Mesenchymal stem cell (in vitro differentiated cells and primary cell): ENCODE data around the gene SMCHD1.

Source experiments
- DNase-seq: peaks from one replicate; pipeline ENCODE4 v3.0.0-alpha.2; 2013
- H2AFZ ChIP-seq: one replicate; pipeline ENCODE4 v1.6.1; 2013; ENCODE audit warnings: low read depth, mild to moderate bottlenecking, control low read depth, inconsistent platforms, low read length, moderate library complexity
- H2AK5ac ChIP-seq: 2 replicates; pipeline ENCODE4 v1.6.1; 2013; ENCODE audit warnings: low read length, moderate library complexity, mild to moderate bottlenecking, inconsistent platforms; ENCODE audit not compliant: severe bottlenecking
- H2BK120ac ChIP-seq: one replicate; pipeline ENCODE4 v1.6.1; 2013; ENCODE audit warnings: low read depth, mild to moderate bottlenecking, inconsistent platforms, low read length, moderate library complexity
- H2BK12ac ChIP-seq, 2 experiments: one replicate each; pipeline ENCODE4 v1.6.1; 2013; ENCODE audit warnings: inconsistent platforms in 2 of 2, low read length in 2 of 2, mild to moderate bottlenecking in 2 of 2, moderate library complexity in 2 of 2, control low read depth in 1 of 2
- H2BK15ac ChIP-seq: one replicate; pipeline ENCODE4 v1.6.1; 2013; ENCODE audit warnings: mild to moderate bottlenecking, low read depth, inconsistent platforms; ENCODE audit not compliant: poor library complexity, severe bottlenecking
- H2BK5ac ChIP-seq: 2 replicates; pipeline ENCODE4 v1.6.1; 2013; ENCODE audit warnings: low read depth, mild to moderate bottlenecking, low read length, control low read depth, inconsistent platforms; ENCODE audit not compliant: poor library complexity, severe bottlenecking
- H3K14ac ChIP-seq, 2 experiments: one replicate each; pipeline ENCODE4 v1.6.1; 2013; ENCODE audit warnings: inconsistent platforms in 2 of 2, low read length in 2 of 2, control low read depth in 1 of 2, mild to moderate bottlenecking in 1 of 2, moderate library complexity in 1 of 2
- H3K18ac ChIP-seq, 2 experiments: one replicate each; pipeline ENCODE4 v1.6.1; 2013; ENCODE audit warnings: inconsistent platforms in 2 of 2, low read length in 2 of 2, control low read depth in 1 of 2, low read depth in 1 of 2, mild to moderate bottlenecking in 1 of 2
- H3K23ac ChIP-seq, 2 experiments: one replicate each; pipeline ENCODE4 v1.6.1; 2013; ENCODE audit warnings: inconsistent platforms in 2 of 2, low read length in 2 of 2, mild to moderate bottlenecking in 2 of 2, moderate library complexity in 2 of 2, control low read depth in 1 of 2
- H3K27ac ChIP-seq: 2 replicates; pipeline ENCODE4 v1.5.1; 2013; ENCODE audit warnings: mild to moderate bottlenecking, moderate library complexity, low read length, control low read depth, inconsistent platforms; ENCODE audit not compliant: poor library complexity, severe bottlenecking
- H3K27me3 ChIP-seq, 2 experiments: 2 replicates each; pipeline versions ENCODE4 v1.6.1 to v1.7.0; 2013; ENCODE audit warnings: low read length in 2 of 2, mild to moderate bottlenecking in 2 of 2, moderate library complexity in 2 of 2, control low read depth in 1 of 2, inconsistent platforms in 1 of 2; ENCODE audit not compliant: control insufficient read depth in 1 of 2, insufficient read depth in 1 of 2
- H3K36me3 ChIP-seq, 2 experiments: 2 replicates each; pipeline versions ENCODE4 v1.6.1 to v1.7.0; 2013; ENCODE audit warnings: low read length in 2 of 2, control low read depth in 1 of 2, inconsistent platforms in 1 of 2, low read depth in 1 of 2, mild to moderate bottlenecking in 1 of 2; ENCODE audit not compliant: insufficient read depth in 2 of 2, control insufficient read depth in 1 of 2
- H3K4ac ChIP-seq, 2 experiments: one replicate each; pipeline ENCODE4 v1.6.1; 2013; ENCODE audit warnings: inconsistent platforms in 2 of 2, low read length in 2 of 2, mild to moderate bottlenecking in 2 of 2, moderate library complexity in 2 of 2, control low read depth in 1 of 2, low read depth in 1 of 2
- H3K4me1 ChIP-seq: 2 replicates; pipeline ENCODE4 v1.6.1; 2013; ENCODE audit warnings: low read depth, low read length, control low read depth; ENCODE audit not compliant: control insufficient read depth, insufficient read depth
- H3K4me2 ChIP-seq: 2 replicates; pipeline ENCODE4 v1.6.1; 2013; ENCODE audit warnings: low read length, mild to moderate bottlenecking, inconsistent platforms; ENCODE audit not compliant: poor library complexity, severe bottlenecking
- H3K4me3 ChIP-seq, 2 experiments: 2 replicates each; pipeline versions ENCODE4 v1.5.1 to v1.7.0; 2013; ENCODE audit warnings: low read length in 2 of 2, mild to moderate bottlenecking in 2 of 2, control low read depth in 1 of 2, low read depth in 1 of 2; ENCODE audit not compliant: insufficient read depth in 1 of 2
- H3K79me1 ChIP-seq: replicated peaks from 2 replicates; pipeline ENCODE4 v1.6.1; 2013; ENCODE audit warnings: mild to moderate bottlenecking, control low read depth, low read length, inconsistent platforms; ENCODE audit not compliant: poor library complexity, severe bottlenecking
- H3K9ac ChIP-seq: 2 replicates; pipeline ENCODE4 v1.7.0; 2013; ENCODE audit warnings: mild to moderate bottlenecking, low read length, moderate library complexity
- H3K9me3 ChIP-seq: 2 replicates; pipeline ENCODE4 v1.7.0; 2013; ENCODE audit warnings: mild to moderate bottlenecking, low read length; ENCODE audit not compliant: control insufficient read depth
- H4K8ac ChIP-seq: one replicate; pipeline ENCODE4 v1.6.1; 2013; ENCODE audit warnings: inconsistent platforms, mild to moderate bottlenecking, low read length, moderate library complexity
- H4K91ac ChIP-seq: one replicate; pipeline ENCODE4 v1.6.1; 2013; ENCODE audit warnings: mild to moderate bottlenecking, low read length, inconsistent platforms
- WGBS: methylation state at CpG from one replicate; pipeline ENCODE4 v1.1.7; 2013; ENCODE audit warnings: mixed read lengths; 5-methylcytosine and 5-hydroxymethylcytosine counted together

SMCHD1 gene

DNA sequence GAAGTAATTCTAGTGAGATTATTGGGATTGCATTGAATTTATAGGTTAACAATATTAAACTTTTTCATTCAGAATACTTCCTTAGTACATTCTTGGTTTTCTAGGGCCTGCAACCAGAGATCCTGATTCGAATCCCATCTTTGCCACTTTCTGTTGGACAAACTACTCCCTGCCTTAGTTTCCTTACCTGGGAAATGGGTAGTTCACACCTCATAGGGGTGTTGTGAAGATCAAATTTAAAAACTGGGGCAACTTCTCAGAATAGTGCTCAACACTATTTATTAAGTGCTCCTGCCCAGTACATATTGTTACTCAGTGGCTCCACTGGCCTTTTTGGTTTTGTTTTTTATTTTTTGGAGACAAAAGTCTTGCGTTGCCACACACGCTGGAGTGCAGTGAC is 43.5 kb downstream of the SMCHD1 start:
- DNase-seq = no peak
- H3K14ac ChIP-seq = no peak overlapping the region
- H3K4me3 ChIP-seq = no peak overlapping the region
- H2BK15ac ChIP-seq = no peak overlapping the region
- no peak overlapping the region for H2BK5ac ChIP-seq
- H2AK5ac ChIP-seq = no peak overlapping the region
- H2BK120ac ChIP-seq = no peak overlapping the region
- H4K8ac ChIP-seq = no peak overlapping the region
- H3K4ac ChIP-seq = no peak overlapping the region
- H3K9ac ChIP-seq = no peak overlapping the region
- H2AFZ ChIP-seq = no peak overlapping the region
- no peak overlapping the region for H3K27ac ChIP-seq
- no peak overlapping the region for H4K91ac ChIP-seq
- no peak overlapping the region for H3K23ac ChIP-seq
- peaks cover 8% of the 10 kb centered on the region for H3K79me1 ChIP-seq
- H3K18ac ChIP-seq = no peak overlapping the region
- H3K9me3 ChIP-seq = no peaks in the 10 kb centered on the region
- WGBS = 100% methylated on average over 2 of the region's 3 CpGs
- H3K4me1 ChIP-seq = no peaks in the 10 kb centered on the region
- H2BK12ac ChIP-seq = no peak overlapping the region
- peaks cover 6 to 93% of the 10 kb centered on the region in 2 experiments for H3K36me3 ChIP-seq
- no peak overlapping the region for H3K4me2 ChIP-seq
- H3K27me3 ChIP-seq = no peaks in the 10 kb centered on the region

DNA sequence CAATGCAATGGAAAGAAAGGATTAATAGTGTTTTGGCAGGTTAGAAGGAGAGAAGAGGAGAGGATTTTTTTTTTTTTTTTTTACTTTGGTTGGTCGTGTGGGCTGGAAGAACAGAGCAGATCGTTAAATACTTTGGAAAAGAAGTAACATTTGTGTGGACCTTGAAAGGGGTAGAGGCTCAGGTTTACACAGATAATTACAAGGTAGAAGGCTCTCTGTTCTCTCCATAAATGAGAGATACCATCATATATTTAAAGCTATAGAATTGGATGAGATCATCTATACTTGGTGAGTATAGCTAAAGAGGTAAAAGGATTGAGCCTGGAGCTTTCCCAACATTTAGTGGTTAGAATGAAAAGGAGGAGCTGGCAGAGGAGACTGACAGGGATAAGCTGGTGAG is 49.0 kb downstream of the SMCHD1 start:
- Histone ChIP-seq H2AFZ (no peak overlapping the region), H2BK120ac (no peak overlapping the region), H3K27ac (no peak overlapping the region), H3K36me3 (peaks cover 11 to 95% of the 10 kb centered on the region in 2 experiments), H4K91ac (no peak overlapping the region), H3K4me3 (no peak overlapping the region), H3K4me2 (no peak overlapping the region), H3K27me3 (no peaks in the 10 kb centered on the region), H3K18ac (no peak overlapping the region), H2BK5ac (no peak overlapping the region), H3K79me1 (peaks cover 6% of the 10 kb centered on the region), H3K23ac (no peak overlapping the region), H3K9ac (no peak overlapping the region), H2BK15ac (no peak overlapping the region), H3K4me1 (peaks cover 2% of the 10 kb centered on the region), H4K8ac (no peak overlapping the region), H3K9me3 (no peaks in the 10 kb centered on the region), H2BK12ac (no peak overlapping the region), H3K4ac (no peak overlapping the region), H2AK5ac (no peak overlapping the region), H3K14ac (no peak overlapping the region)
- no peak for DNase-seq
- WGBS = no CpG with 5 or more reads among the region's 2 CpGs

DNA sequence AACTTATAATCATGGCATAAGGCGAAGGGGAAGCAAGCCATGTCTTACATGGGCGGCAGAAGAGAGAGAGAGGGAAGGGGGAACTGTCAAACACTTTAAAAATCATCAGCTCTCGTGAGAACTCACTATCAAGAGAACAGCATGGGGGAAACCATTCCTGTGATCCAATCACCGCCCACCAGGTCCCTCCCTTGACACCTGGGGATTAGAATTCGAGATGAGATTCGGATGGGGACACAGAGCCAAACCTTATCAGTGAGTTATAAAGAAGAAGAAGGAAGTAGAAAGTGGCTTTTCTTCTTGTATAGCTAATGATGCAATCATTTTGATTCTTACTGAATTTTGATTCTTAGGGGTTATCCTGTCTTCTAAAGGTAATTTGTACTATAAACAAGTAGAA is 51.4 kb downstream of the SMCHD1 start:
- Histone ChIP-seq H3K9me3 (no peaks in the 10 kb centered on the region), H3K4me3 (no peak overlapping the region), H2BK15ac (no peak overlapping the region), H3K27ac (no peak overlapping the region), H3K36me3 (peaks cover 12 to 93% of the 10 kb centered on the region in 2 experiments), H2AFZ (no peak overlapping the region), H3K4ac (no peak overlapping the region), H2BK5ac (no peak overlapping the region), H3K9ac (no peak overlapping the region), H2AK5ac (no peak overlapping the region), H3K23ac (no peak overlapping the region), H2BK12ac (no peak overlapping the region), H3K27me3 (no peaks in the 10 kb centered on the region), H4K8ac (no peak overlapping the region), H3K4me1 (peaks cover 2% of the 10 kb centered on the region), H4K91ac (no peak overlapping the region), H3K4me2 (no peak overlapping the region), H3K79me1 (peaks cover 11% of the 10 kb centered on the region), H2BK120ac (no peak overlapping the region), H3K18ac (no peak overlapping the region), H3K14ac (no peak overlapping the region)
- DNase-seq = no peak
- 80% methylated on average over 6 of the region's 6 CpGs for WGBS

DNA sequence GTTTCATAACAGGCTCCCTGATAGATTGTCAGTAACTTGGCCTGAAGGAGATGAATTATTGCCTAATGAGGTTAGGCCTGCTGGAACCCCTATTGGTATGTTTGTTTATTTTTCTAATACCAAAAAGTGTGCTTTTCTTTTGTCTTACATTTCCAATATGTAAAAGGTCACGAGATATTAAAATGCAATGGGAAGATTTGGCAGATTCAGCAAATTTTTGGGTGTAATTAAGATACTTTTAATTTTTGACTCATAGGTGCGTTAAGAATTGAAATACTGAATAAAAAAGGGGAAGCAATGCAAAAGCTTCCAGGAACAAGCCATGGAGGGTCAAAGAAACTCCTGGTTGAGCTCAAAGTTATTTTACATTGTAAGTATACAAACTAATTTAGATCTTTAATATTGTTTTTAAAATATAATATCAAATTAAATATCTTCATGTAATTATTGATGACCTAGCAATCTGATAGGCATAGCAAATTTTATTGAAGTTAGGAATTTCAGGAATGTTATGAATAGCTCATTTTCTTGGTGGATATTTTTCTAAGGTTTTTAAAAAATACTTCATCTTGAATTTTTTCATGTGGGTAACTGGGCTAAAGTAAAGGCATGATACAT is 52.1 kb downstream of the SMCHD1 start:
- Histone ChIP-seq H3K4me1 (peaks cover 2% of the 10 kb centered on the region), H3K4me2 (no peak overlapping the region), H3K27me3 (no peaks in the 10 kb centered on the region), H3K4me3 (no peak overlapping the region), H3K18ac (no peak overlapping the region), H2BK12ac (no peak overlapping the region), H3K14ac (no peak overlapping the region), H2BK120ac (no peak overlapping the region), H3K9me3 (no peaks in the 10 kb centered on the region), H3K79me1 (peaks cover 16% of the 10 kb centered on the region), H3K23ac (no peak overlapping the region), H3K9ac (no peak overlapping the region), H3K4ac (no peak overlapping the region), H4K8ac (no peak overlapping the region), H3K36me3 (peaks cover 12 to 94% of the 10 kb centered on the region in 2 experiments), H4K91ac (no peak overlapping the region), H2AK5ac (no peak overlapping the region), H2BK5ac (no peak overlapping the region), H3K27ac (no peak overlapping the region), H2BK15ac (no peak overlapping the region), H2AFZ (no peak overlapping the region)
- WGBS = 94% methylated on average over 2 of the region's 2 CpGs
- DNase-seq = no peak
